Measurements from ENCODE around the gene GPR4. TPM values are rescaled to one million over a fixed set of nuclear protein-coding genes. Genes with fewer than 3 reads are reported as not detected.

Gene GPR4
- total and polyA plus RNA-seq, 2 experiments from 2014 or later, result 0.10 TPM; not detected in 1

- Histone ChIP-seq H3K27ac (peak overlapping the region; percentile 49), H3K4me3 (no peak overlapping the region), H3K9me3 (ENCODE audit: low read depth) (no peaks in the 10 kb centered on the region), H3K9me2 (replicated peaks; ENCODE audit: insufficient read depth) (no peaks in the 10 kb centered on the region), H3K4me1 (ENCODE audit: insufficient read depth) (peaks cover 19% of the 10 kb centered on the region), H3K79me2 (peaks cover 65% of the 10 kb centered on the region), H3K4me2 (peak overlapping the region; percentile 18), H3K27me3 (no peaks in the 10 kb centered on the region), H2AFZ (no peak overlapping the region), H4K20me1 (ENCODE audit: insufficient read depth, poor library complexity, severe bottlenecking) (no peaks in the 10 kb centered on the region), H3K36me3 (replicated peaks; ENCODE audit: insufficient read depth, low read depth) (no peaks in the 10 kb centered on the region)
- no peak for TF ChIP-seq EZH2 (IDR thresholded peaks at IDR 0.05; ENCODE audit: borderline replicate concordance)
- no peak for TF ChIP-seq EZH2phosphoT487 (IDR thresholded peaks at IDR 0.05; ENCODE audit: low read depth, severe bottlenecking, unreplicated experiment)
- TF ChIP-seq CTCF (IDR thresholded peaks at IDR 0.05; ENCODE audit: poor library complexity), result no peak
- peak; percentile 86 for DNase-seq (ENCODE audit: low spot score)
- WGBS (ENCODE audit: low lambda C conversion rate, missing lambda C conversion rate), result 14% methylated on average over 11 of the region's 11 CpGs
These were observed 24.7 kb downstream of the GPR4 start for GRCh38 chr19:45577111-45577905.

- Histone ChIP-seq H3K36me3 (replicated peaks; ENCODE audit: insufficient read depth, low read depth) (no peaks in the 10 kb centered on the region), H4K20me1 (ENCODE audit: insufficient read depth, poor library complexity, severe bottlenecking) (no peaks in the 10 kb centered on the region), H3K27me3 (no peaks in the 10 kb centered on the region), H3K4me1 (ENCODE audit: insufficient read depth) (peaks cover 19% of the 10 kb centered on the region), H3K79me2 (peaks cover 62% of the 10 kb centered on the region), H3K9me2 (replicated peaks; ENCODE audit: insufficient read depth) (no peaks in the 10 kb centered on the region), H3K4me3 (no peak overlapping the region), H3K27ac (peak overlapping the region; percentile 49), H3K9me3 (ENCODE audit: low read depth) (no peaks in the 10 kb centered on the region), H3K4me2 (peak overlapping the region; percentile 11), H2AFZ (no peak overlapping the region)
- 29% methylated on average over 3 of the region's 3 CpGs for WGBS (ENCODE audit: low lambda C conversion rate, missing lambda C conversion rate)
- TF ChIP-seq EZH2phosphoT487 (IDR thresholded peaks at IDR 0.05; ENCODE audit: low read depth, severe bottlenecking, unreplicated experiment), result no peak
- DNase-seq (ENCODE audit: low spot score), result no peak
These were observed 25.3 kb downstream of the GPR4 start for GRCh38 chr19:45576682-45577081.

GRCh38 chr19:45575216-45575615, 26.8 kb downstream of the GPR4 start:
- DNase-seq (ENCODE audit: low spot score), result no peak
- Histone ChIP-seq H3K79me2 (peaks cover 53% of the 10 kb centered on the region), H3K4me1 (ENCODE audit: insufficient read depth) (peaks cover 19% of the 10 kb centered on the region), H3K27ac (no peak overlapping the region), H2AFZ (no peak overlapping the region), H3K36me3 (replicated peaks; ENCODE audit: insufficient read depth, low read depth) (no peaks in the 10 kb centered on the region), H3K9me3 (ENCODE audit: low read depth) (no peaks in the 10 kb centered on the region), H3K27me3 (no peaks in the 10 kb centered on the region), H3K9me2 (replicated peaks; ENCODE audit: insufficient read depth) (no peaks in the 10 kb centered on the region), H4K20me1 (ENCODE audit: insufficient read depth, poor library complexity, severe bottlenecking) (no peaks in the 10 kb centered on the region), H3K4me2 (no peak overlapping the region), H3K4me3 (no peak overlapping the region)
- 97% methylated on average over 5 of the region's 5 CpGs for WGBS (ENCODE audit: low lambda C conversion rate, missing lambda C conversion rate)
- TF ChIP-seq EZH2phosphoT487 (IDR thresholded peaks at IDR 0.05; ENCODE audit: low read depth, severe bottlenecking, unreplicated experiment) (no peak), EZH2 (IDR thresholded peaks at IDR 0.05; ENCODE audit: borderline replicate concordance) (no peak), CTCF (IDR thresholded peaks at IDR 0.05; ENCODE audit: poor library complexity) (no peak)

- Histone ChIP-seq H2AFZ (no peak overlapping the region), H3K27ac (no peak overlapping the region), H3K36me3 (replicated peaks; ENCODE audit: insufficient read depth, low read depth) (no peaks in the 10 kb centered on the region), H3K9me2 (replicated peaks; ENCODE audit: insufficient read depth) (no peaks in the 10 kb centered on the region), H3K4me3 (no peak overlapping the region), H3K4me1 (ENCODE audit: insufficient read depth) (peaks cover 19% of the 10 kb centered on the region), H3K79me2 (peaks cover 55% of the 10 kb centered on the region), H3K9me3 (ENCODE audit: low read depth) (no peaks in the 10 kb centered on the region), H4K20me1 (ENCODE audit: insufficient read depth, poor library complexity, severe bottlenecking) (no peaks in the 10 kb centered on the region), H3K27me3 (no peaks in the 10 kb centered on the region), H3K4me2 (no peak overlapping the region)
- no peak for DNase-seq (ENCODE audit: low spot score)
- TF ChIP-seq EZH2 (IDR thresholded peaks at IDR 0.05; ENCODE audit: borderline replicate concordance), result no peak
- no peak for TF ChIP-seq EZH2phosphoT487 (IDR thresholded peaks at IDR 0.05; ENCODE audit: low read depth, severe bottlenecking, unreplicated experiment)
- TF ChIP-seq CTCF (IDR thresholded peaks at IDR 0.05; ENCODE audit: poor library complexity), result no peak
- WGBS (ENCODE audit: low lambda C conversion rate, missing lambda C conversion rate), result 92% methylated on average over 4 of the region's 4 CpGs
These were observed 27.5 kb downstream of the GPR4 start for GRCh38 chr19:45574526-45574925.

All from hepatocyte (in vitro differentiated cells).